GM18909 (cell line): ENCODE results near the gene BFAR.
"Not testable (repeated sequence)": the region's sequence is repeated elsewhere in the genome, so short reads cannot be mapped to it uniquely, and the experiment has no call there.

Experiments used
- ATAC-seq: cut with Tn5 transposase; IDR thresholded peaks from one replicate; pipeline ENCODE4 v1.9.1; 2021; ENCODE audit warnings: mild to moderate bottlenecking; ENCODE audit not compliant: unreplicated experiment, poor library complexity

The BFAR gene, protein sequence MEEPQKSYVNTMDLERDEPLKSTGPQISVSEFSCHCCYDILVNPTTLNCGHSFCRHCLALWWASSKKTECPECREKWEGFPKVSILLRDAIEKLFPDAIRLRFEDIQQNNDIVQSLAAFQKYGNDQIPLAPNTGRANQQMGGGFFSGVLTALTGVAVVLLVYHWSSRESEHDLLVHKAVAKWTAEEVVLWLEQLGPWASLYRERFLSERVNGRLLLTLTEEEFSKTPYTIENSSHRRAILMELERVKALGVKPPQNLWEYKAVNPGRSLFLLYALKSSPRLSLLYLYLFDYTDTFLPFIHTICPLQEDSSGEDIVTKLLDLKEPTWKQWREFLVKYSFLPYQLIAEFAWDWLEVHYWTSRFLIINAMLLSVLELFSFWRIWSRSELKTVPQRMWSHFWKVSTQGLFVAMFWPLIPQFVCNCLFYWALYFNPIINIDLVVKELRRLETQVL

DNA sequence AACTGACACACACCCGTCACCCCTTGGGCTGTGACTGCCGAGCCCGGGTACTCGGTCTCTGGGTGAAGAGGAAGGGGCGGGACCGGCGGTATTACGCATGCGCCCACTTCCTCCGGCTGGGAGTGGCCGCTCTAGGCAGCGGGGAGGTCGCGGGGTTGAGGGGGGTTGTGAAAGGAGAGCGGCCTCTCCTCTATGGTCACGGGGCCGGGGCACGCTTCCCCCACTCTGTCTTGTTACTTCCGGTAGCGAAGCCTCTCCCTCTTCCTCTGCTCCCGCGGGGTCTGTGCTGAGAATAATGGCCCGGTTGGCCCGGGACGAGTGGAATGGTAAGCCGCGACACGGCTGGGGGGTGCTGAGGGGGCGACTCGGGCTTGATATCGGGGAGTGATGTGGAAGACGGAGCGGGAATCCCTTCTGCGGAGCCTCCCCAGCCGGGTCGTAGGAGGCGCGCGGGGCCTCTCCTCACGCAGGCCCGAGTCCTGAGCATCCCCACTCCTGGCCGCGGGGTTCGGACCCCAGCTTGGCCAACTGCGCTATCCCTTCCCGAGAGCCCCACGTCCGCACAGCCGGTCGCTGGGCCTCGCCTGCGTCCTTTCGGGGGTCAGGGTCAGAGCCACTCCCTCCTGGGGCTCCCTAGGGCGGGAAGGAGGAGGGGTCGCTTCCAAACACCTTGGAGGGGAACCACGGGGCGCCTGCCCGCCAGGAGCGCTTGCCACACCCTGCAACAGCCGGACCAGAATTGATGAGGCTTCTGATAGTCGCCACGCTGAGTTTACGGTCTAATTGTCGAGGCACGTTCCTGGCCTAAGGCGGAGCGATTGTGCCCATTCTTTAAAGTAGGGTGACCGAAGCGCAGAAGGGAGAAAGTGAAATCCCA lies at the start of gene BFAR:
Gene BFAR (plus strand): TSS at position 259 of the 877 bp plus-strand sequence. CDS start 11,396 bp downstream, outside the sequence.
- ATAC-seq: peak; percentile 84

DNA sequence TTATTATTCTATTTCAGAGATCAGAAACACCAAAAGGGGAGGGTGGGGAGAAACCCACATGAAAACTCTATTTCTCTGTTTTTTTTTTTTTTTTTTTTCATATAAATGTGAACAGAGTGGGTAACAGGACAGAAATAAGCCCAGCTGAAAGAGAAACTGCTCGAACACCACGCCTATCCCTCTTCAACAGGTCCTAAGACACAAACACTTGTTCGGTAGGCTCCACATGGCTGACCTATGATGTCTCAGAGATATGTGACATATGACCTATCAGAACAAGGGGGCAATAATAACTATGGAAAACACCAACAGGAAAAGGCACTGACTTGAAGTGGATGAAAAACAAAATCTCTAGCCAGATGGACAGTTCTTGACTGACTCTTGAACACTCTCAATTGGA lies 47.5 kb upstream of the BFAR start:
- ATAC-seq: no peak

DNA sequence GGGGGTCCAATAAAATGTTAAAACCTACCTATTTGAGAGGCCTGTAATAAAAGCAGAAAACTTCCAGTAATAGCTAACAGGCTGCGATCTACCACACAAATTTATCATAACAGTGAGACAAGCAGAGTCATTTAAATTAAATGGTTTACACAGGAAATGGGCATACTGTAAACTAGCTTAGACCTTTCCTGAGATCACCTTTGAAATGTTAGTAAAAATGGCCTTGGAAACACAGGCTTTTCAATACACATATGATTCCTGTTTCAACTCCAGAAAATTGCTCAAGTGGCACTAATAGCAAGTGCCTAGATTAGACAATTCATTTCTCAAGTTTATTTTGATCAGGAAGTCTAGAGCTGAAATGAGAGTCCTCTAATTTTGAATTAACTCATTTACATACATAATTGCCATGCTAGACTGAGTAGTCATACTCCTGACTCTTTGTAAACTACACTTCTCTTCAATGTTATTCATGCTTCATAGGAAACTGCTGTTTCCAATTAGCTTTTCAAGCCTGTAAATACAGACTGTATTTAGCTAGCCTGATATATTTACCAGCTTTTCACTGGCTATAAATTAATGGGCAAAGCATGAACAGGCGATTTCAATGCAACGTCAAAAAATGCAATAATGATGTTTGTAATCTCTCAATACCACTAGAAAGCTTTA lies 46.0 kb upstream of the BFAR start:
- ATAC-seq: no peak

DNA sequence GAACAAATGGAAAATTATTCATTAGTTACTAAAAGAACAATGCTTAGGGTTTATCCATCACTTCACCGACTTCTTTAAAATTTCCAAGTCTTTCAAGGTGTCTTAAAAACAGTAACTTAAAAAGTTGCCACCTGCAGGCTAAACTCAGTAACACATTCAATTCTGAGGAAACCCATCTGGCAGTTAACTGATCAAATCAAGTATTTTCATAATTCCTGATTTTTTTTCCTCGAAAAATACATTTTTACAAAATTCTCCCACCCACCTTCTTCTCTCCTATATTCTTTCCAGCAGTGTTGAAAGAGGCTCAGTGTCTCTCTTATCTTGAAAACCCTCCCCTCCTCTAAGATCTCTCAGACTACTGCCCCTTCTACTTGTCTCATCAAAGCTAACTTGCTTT lies 32.6 kb upstream of the BFAR start:
- ATAC-seq: no peak

DNA sequence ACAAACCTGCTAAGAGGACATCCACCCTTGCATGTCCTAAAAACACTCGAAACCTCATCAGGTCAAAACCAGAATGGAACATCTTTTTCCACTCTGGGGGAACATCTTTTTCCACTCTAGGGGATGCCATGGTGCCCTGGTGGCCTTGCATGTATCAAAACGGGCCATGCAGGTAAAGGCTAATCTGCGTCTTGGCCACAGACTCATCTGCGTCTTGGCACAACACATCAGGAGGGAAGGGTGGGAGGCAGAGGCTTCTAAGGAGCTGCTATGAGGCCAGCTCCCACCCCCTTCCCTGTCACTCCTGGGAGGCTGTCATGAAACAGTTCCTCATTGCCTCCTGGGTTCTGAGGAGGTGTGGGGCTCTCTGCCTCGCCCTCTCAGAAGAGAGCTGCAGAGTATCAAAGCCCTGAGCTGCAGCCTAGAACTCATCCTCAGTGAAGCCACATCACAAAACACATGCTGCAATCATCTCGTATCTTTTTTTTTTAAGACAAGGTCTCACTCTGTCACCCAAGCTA lies 30.2 kb upstream of the BFAR start:
- ATAC-seq: no peak

DNA sequence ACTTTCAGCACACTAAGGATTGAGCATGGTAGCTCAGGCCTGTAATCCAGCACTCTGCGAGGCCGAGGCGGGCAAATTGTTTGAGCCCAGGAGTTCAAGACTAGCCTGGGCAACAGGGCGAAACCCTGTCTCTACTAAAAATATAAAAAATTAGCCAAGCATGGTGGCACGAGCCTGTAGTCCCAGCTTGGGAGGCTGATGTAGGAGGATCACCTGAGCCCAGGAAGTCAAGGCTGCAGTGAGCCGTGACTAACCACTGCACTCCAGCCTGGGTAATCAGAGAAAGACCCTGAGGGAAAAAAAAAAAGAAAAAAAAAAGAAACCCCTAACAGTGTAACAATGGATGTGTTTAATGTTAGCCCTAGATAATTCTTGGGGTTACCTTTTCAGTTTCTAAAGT lies 26.6 kb upstream of the BFAR start:
- ATAC-seq: peak; percentile 50

DNA sequence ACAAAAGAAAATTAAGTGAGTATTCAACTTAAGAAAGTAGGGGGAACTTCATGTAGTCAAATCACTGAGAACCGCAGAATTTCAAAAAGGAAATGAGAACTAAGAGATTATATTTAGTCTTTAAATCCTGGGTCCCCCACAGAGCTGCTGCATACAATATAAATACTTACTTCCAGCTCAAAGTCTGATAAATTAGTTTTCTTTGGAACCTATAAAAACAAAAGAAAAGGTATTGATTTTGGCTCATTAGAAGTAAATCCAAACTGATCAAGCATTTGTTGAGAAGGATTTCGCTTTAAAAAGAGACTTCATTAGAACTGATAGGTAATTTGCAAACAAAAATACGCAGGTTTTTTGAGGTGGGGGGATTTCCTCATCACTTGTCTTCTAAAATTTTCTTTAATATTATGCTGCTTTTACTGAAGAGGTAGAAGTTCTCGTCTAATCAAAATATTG lies 24.6 kb upstream of the BFAR start:
- ATAC-seq: no peak

DNA sequence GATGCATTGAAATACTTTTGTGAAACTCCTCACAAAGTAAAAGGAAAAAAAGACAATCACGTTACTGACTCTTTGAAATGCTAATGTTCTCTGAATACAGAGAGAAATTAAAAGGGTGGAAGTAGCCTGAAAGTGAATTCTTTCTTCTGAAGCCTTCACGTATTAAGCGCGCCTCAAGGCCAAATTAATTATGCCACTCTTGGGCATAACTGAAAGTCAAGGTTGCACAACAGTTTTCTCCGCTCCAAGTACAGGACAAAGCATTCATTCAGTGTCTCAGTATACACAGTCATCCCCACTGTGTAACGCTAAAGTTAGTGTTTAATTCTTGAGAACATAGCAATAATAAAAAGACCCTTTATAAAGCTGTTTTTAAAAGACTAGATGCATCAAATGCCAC lies 24.1 kb upstream of the BFAR start:
- no peak for ATAC-seq

DNA sequence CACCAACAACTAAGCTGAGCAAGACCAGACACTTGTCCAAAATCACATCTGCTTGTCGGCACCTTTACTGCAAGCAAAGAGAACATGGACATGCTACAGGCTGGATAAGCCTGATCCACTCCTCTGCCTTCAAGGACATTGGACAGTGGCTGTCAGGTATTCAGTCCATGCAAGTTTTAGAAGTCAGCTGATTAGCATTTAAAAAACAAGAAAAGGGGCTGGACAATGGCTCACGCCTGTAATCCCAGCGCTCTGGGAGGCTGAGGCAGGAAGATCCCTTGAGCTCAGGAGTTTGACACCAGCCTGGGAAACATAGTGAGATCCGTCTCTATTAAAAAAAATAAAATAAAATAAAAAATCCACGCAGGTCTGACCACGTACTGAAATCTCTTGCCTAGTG lies 23.0 kb upstream of the BFAR start:
- ATAC-seq: no peak

DNA sequence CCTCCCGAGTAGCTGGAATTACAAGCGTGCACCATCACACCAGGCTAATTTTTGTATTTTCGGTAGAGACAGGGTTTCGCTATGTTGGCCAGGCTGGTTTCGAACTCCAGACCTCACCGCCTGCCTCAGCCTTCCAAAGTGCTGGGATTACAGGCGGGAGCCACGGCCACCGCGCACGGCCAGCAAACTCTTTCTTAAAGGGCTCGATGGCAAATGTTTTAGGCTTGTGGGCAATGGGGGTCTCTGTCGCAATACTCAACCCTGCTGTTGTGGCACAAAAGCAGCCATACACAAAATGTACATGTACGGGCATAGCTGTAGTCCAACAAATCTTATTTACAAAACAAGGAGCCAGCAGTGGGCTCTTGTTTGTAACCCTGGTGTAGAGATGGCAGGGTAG lies 21.1 kb upstream of the BFAR start:
- ATAC-seq: no peak

DNA sequence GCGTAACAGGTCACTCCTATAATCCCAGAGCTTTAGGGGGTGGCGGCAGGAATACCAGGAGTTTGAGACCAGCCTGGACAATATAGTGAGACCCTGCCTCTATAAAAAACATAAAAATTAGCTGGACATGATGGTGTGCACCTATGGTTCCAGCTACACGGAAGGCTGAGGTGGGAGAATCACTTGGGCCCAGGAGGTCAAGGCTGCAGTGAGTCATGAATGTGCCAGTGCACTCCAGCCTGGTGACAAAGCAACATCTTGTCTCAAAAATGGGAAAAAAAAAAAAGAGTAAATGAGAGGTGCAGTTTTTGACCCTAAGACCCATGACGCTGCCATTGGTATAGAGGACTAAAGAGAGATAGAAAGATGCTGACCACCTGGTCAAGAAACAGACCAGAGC lies 18.8 kb upstream of the BFAR start:
- ATAC-seq: no peak

DNA sequence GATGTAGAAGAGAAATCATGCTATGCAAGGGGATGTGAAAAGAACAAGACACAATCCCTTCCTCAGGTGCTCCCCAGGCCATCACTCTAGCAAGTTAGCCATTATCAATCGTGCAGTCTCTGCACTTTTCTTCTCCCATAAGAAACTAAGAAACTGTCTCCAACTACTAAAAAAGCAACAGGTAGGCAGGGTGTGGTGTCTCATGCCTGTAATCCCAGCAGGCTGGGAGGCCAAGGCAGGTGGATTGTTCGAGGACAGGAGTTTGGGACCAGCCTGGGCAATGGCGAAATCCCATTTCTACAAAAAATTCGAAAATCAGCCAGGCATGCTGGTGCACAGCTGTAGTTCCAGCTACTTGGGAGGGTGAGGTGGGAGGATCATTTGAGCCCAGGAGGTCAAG lies 16.5 kb upstream of the BFAR start:
- no peak for ATAC-seq

DNA sequence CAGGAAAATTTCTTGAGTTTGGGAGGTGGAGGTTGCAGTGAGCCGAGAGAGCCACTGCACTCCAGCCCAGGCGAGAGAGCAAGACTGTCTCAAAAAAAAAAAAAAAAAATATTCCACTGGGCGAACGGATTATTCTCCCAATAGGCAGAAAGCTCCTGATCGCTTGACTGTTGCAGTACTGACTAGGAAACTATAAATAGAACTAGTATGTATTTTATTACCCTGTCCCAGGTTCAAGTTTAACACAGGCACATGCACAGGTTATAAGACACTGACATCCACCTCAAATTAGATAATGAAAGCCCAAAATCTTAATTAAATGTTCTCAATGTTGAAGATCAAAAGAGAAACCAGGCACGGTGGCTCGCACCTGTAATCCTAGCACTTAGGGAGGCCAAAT lies 14.2 kb upstream of the BFAR start:
- ATAC-seq: no peak

DNA sequence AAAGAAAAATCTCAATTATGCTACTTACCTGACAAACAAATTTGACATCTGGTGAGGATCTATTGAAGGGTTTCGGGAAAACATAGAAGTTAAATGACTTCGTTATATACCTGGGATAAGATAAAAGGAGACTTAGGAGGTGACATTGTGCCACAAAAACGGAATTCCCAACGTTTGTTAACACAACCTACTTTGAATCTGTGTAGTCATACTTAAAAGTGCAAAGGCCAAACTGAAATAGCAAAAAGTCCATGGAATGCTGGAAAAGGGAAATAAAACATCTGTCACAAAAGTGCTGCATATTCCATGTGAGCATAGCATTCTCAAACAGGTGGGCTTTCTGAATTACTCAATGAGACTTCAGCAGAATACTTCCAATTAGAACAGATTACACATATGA lies 5.7 kb upstream of the BFAR start:
- ATAC-seq: no peak

DNA sequence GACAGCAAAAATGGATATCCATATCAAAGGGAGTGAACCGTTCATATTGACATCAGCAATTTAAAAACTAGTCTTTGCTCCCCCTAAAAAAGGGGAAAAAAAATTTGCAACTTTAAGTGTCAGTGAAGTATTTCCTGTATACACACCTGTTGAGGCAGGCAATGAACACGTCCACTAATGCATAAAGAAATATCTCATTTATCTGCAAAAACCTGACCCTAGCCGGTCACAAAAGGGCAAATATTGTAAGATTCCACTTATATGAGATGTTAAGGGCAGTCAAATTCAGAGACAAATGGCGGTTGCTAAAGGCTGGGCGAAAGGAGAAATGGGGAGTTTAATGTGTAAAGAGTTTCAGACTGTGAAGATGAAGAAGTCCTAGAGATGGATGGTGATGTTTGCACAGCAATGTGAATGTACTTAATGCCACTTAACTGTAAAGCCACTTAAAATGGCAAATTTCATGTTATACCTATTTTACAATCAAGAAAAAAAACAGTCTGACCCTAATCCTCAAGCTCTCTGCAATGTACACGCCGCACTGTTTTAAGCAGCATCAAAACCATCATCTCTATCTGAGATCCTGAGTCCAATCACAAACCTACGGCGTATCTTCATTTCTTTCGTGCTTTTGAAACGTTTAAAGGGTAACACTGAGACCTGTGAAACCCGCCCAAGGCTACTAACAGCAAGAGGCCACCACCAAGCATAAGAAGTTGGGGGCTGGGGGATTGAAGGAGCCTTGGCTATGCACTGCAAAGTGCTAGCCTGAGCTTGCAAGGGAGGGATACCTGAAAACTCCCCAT lies 3.7 kb upstream of the BFAR start:
- ATAC-seq: no peak

DNA sequence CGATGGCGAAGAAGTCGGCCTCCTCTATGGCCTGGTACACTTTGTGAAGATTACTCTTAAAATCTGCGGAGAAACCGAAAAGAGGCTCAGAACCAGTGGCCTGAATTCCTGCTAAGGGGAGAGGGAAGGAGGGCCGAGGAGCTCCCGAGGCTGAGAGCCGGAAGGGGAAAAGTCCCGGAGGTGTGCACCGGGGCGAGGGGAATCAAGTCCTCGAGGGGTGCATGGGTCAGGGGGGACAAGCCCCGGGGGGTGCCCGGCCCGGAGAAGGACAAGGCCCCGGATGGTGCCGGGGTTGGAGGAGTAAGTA lies 3.2 kb upstream of the BFAR start:
- ATAC-seq: peak; percentile 4

DNA sequence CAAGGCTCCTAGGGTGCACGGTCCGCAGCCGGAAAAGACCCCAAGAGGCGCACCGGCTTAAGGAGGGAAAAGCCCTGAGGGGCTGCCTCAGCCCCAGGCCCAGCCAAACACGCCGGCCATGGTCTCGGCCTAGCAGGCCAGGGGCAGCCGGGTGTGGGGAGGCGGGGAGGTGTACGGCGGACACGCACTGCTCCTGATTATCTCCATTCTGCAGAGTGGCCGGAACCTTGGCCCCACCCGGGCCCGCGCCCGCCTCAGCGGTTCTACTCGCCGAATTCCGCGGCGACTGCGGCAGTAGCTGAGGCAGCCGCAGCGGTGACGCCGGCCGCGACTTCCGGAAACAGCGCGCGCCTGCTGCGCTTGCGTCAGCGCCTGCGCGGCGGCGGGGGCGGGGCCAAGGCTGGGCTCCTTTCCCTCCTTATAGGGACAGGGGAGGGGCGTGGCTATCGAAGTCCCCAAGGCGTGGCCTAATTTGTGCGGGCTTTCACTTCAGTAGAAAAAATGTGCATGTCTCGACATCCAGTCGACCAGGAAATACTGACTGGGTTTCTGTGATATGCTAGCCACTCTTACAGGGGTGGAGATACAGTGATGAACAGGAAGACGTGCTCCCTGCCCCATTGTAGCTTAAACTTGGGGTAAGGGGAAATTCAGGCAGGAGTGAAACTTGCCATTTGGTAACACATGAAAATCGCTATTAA lies 2.7 kb upstream of the BFAR start, which contains the start of gene PARN:
Gene PARN (minus strand): TSS at position 342 of the 701 bp plus-strand sequence. CDS start 135 bp downstream, at position 207.
- peak; percentile 54 for ATAC-seq

DNA sequence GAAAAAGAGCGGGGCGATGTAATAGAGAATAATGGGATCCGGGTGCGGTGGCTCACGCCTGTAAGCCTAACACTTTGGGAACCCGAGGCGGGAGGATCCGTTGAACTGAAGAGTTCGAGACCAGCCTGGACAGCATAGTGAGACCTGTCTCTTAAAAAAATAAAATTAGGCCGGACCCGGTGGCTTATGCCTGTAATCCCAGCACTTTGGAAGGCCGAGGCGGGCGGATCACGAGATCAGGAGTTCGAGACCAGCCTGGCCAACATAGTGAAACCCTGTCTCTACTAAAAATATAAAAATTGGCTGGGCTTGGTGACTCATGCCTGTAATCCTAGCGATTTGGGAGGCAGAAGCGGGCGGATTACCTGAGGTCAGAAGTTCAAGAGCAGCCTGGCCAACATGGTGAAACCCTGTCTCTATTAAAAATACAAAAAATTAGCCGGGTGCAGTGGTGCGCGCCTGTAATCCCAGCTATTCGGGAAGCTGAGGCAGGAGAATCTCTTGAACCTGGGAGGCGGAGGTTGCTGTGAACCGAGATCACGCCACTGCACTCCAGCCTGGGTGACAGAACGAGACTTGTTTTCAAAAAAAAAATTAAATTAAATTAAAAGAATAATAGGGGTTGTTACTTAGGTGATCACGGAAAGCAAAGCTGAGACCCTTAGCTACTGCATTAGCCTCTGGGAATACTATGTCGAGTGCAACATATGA lies 2.0 kb upstream of the BFAR start:
- not testable (repeated sequence) for ATAC-seq

DNA sequence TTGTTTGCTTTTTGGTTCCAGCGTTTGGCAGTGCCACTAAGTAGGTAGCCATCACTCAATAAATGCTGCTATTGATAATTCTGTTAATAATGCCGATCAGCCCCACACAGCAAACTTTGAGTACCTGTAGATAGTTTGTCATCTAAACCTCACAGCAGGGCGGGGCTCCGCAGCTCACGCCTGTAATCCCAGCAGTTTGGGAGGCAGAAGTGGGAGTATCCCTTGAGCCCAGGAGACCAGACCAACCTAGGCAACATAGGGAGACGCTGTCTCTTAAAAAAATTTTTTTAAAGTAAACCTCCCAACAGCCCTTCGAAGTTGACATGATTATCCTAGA lies 1.6 kb downstream of the BFAR start:
- ATAC-seq: no peak
